ENCODE data around the gene CNTN3.

CNTN3 gene

GRCh38 chr3:74611206-74611605 is 3.3 kb downstream of the CNTN3 start:
- peak; percentile 8 for DNase-seq (ENCODE audit: low read depth)

- no peak for DNase-seq (ENCODE audit: low read depth)
Measured at GRCh38 chr3:74607803-74608202, 6.7 kb downstream of the CNTN3 start.

GRCh38 chr3:74606996-74607395 is 7.5 kb downstream of the CNTN3 start:
- DNase-seq (ENCODE audit: low read depth), result no peak

GRCh38 chr3:74605437-74605836 is 9.0 kb downstream of the CNTN3 start:
- DNase-seq (ENCODE audit: low read depth), result no peak

GRCh38 chr3:74603292-74603691 is 11.2 kb downstream of the CNTN3 start:
- DNase-seq (ENCODE audit: low read depth), result no peak

GRCh38 chr3:74602471-74602870 is 12.0 kb downstream of the CNTN3 start:
- DNase-seq (ENCODE audit: low read depth), result no peak

GRCh38 chr3:74601793-74602192 is 12.7 kb downstream of the CNTN3 start:
- DNase-seq (ENCODE audit: low read depth), result no peak

GRCh38 chr3:74599564-74599963 is 14.9 kb downstream of the CNTN3 start:
- peak; percentile 58 for DNase-seq (ENCODE audit: low read depth)

- DNase-seq (ENCODE audit: low read depth), result no peak
Measured at GRCh38 chr3:74593152-74593551, 21.3 kb downstream of the CNTN3 start.

GRCh38 chr3:74592359-74592758 is 22.1 kb downstream of the CNTN3 start:
- peak; percentile 20 for DNase-seq (ENCODE audit: low read depth)

- DNase-seq (ENCODE audit: low read depth), result no peak
Measured at GRCh38 chr3:74591946-74592345, 22.5 kb downstream of the CNTN3 start.

- no peak for DNase-seq (ENCODE audit: low read depth)
Measured at GRCh38 chr3:74591342-74591741, 23.1 kb downstream of the CNTN3 start.

GRCh38 chr3:74590620-74591262 is 23.7 kb downstream of the CNTN3 start:
- no peak for DNase-seq (ENCODE audit: low read depth)

GRCh38 chr3:74584782-74585181 is 29.7 kb downstream of the CNTN3 start:
- DNase-seq (ENCODE audit: low read depth), result no peak

- DNase-seq (ENCODE audit: low read depth), result no peak
Measured at GRCh38 chr3:74582982-74583381, 31.5 kb downstream of the CNTN3 start.

- DNase-seq (ENCODE audit: low read depth), result no peak
Measured at GRCh38 chr3:74575857-74576256, 38.6 kb downstream of the CNTN3 start.

- DNase-seq (ENCODE audit: low read depth), result no peak
Measured at GRCh38 chr3:74571118-74571517, 43.3 kb downstream of the CNTN3 start.
